HUES6 (cell line): Measurements from ENCODE around the gene SLC13A2.
"Not testable (repeated sequence)": the region's sequence is repeated elsewhere in the genome, so short reads cannot be mapped to it uniquely, and the experiment has no call there.

Experiments used
- H3K27ac ChIP-seq: 2 replicates; pipeline ENCODE4 v1.7.0; 2013; ENCODE audit warnings: low read depth, mild to moderate bottlenecking, low read length, inconsistent platforms
- H3K27me3 ChIP-seq: 2 replicates; pipeline ENCODE4 v1.6.1; 2013; ENCODE audit warnings: low read length; ENCODE audit not compliant: control insufficient read depth, insufficient read depth
- H3K36me3 ChIP-seq: 2 replicates; pipeline ENCODE4 v1.6.1; 2013; ENCODE audit warnings: low read length; ENCODE audit not compliant: control insufficient read depth, insufficient read depth
- H3K4me1 ChIP-seq: 2 replicates; pipeline ENCODE4 v1.6.1; 2013; ENCODE audit warnings: low read length; ENCODE audit not compliant: control insufficient read depth, insufficient read depth
- H3K4me3 ChIP-seq: 2 replicates; pipeline ENCODE4 v1.5.1; 2013; ENCODE audit warnings: low read depth, low read length
- H3K9ac ChIP-seq: one replicate; pipeline ENCODE4 v1.6.1; 2013; ENCODE audit warnings: mild to moderate bottlenecking, low read length
- H3K9me3 ChIP-seq: 2 replicates; pipeline ENCODE4 v1.6.1; 2013; ENCODE audit warnings: low read depth, low read length; ENCODE audit not compliant: control insufficient read depth, insufficient read depth

The SLC13A2 gene, protein sequence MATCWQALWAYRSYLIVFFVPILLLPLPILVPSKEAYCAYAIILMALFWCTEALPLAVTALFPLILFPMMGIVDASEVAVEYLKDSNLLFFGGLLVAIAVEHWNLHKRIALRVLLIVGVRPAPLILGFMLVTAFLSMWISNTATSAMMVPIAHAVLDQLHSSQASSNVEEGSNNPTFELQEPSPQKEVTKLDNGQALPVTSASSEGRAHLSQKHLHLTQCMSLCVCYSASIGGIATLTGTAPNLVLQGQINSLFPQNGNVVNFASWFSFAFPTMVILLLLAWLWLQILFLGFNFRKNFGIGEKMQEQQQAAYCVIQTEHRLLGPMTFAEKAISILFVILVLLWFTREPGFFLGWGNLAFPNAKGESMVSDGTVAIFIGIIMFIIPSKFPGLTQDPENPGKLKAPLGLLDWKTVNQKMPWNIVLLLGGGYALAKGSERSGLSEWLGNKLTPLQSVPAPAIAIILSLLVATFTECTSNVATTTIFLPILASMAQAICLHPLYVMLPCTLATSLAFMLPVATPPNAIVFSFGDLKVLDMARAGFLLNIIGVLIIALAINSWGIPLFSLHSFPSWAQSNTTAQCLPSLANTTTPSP

GRCh38 chr17:28473542-28473941, at the start of gene SLC13A2:
SLC13A2 (plus strand) TSS chr17:28473644; CDS start chr17:28473713, 69 bp downstream.
- Histone ChIP-seq H3K27ac (no peak within 1 kb of the TSS), H3K9me3 (no peaks in the 10 kb centered on the region), H3K27me3 (no peaks in the 10 kb centered on the region), H3K4me1 (no peaks in the 10 kb centered on the region), H3K36me3 (no peaks in the 10 kb centered on the region), H3K9ac (no peak within 1 kb of the TSS), H3K4me3 (no peak within 1 kb of the TSS)

DNA sequence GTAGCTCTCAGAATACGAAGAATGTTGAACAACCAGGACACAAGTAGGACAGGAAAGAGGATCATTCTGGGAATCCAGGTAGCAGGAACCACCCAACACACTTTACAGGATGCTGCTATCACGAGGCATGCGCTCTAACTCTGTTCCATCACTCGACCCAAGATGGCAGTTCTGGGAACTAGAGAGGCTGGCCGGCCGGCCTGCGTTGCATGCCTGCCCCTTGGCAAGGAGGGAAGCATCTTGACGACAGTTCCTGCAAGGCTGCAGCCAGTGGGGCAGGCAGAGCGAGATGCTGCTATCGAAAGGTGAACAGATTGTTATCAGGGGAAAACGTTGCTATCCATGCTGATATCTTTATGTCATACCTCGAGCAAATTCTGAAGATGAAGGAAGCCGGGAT, 48.2 kb upstream of the SLC13A2 start:
- no peaks in the 10 kb centered on the region for H3K4me1 ChIP-seq
- no peaks in the 10 kb centered on the region for H3K9me3 ChIP-seq
- H3K4me3 ChIP-seq = no peak overlapping the region
- no peaks in the 10 kb centered on the region for H3K27me3 ChIP-seq
- H3K27ac ChIP-seq = no peak overlapping the region
- no peaks in the 10 kb centered on the region for H3K36me3 ChIP-seq
- no peak overlapping the region for H3K9ac ChIP-seq

- Histone ChIP-seq H3K9me3 (no peaks in the 10 kb centered on the region), H3K27ac (no peak overlapping the region), H3K4me3 (no peak overlapping the region), H3K36me3 (no peaks in the 10 kb centered on the region), H3K9ac (no peak overlapping the region), H3K27me3 (no peaks in the 10 kb centered on the region), H3K4me1 (no peaks in the 10 kb centered on the region)
These were observed 47.3 kb upstream of the SLC13A2 start for GRCh38 chr17:28426081-28426519.

DNA sequence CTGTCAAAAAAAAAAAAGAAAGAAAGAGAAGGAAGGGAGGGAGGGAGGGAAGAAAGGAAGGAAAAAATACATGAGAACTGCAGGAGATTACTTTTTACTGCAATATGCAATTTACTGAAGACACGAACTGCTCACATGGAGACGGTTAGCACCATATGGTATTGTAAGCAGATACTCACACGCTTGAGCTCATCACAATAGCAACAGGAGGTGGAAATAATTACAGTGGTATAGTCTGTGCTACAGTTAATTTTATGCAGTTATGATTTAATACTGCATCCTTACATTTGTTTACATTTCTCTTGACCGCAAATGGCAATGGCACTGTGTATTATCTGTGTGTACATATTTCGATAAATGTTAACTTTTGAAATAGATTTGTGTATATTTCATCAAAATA, 46.1 kb upstream of the SLC13A2 start:
- Histone ChIP-seq H3K9ac (no peak overlapping the region), H3K27ac (no peak overlapping the region), H3K4me1 (no peaks in the 10 kb centered on the region), H3K27me3 (peaks cover 3% of the 10 kb centered on the region; the same call in 1 of the 2 replicates), H3K36me3 (no peaks in the 10 kb centered on the region), H3K4me3 (no peak overlapping the region), H3K9me3 (no peaks in the 10 kb centered on the region)

DNA sequence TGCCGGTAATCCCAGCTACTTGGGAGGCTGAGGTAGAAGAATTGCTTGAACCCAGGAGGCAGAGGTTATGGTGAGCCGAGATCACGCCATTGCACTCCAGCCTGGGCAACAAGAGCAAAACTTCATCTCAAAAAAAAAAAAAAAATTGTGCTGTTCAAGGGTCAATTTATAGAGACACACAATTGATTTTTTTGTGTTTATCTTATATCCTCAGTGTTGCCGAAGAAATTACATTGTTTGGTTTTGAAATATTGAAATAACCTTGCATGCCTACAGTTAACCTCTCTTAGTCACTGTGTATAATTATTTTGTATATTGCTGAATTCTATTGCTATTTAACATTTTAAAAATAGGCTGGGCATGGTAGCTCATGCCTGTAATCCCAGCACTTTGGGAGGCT, 45.5 kb upstream of the SLC13A2 start:
- H3K27me3 ChIP-seq, H3K9me3 ChIP-seq, H3K27ac ChIP-seq, H3K36me3 ChIP-seq, H3K4me1 ChIP-seq, H3K4me3 ChIP-seq, H3K9ac ChIP-seq: not testable (repeated sequence)

GRCh38 chr17:28433721-28434120, 39.7 kb upstream of the SLC13A2 start:
- Histone ChIP-seq H3K4me1 (no peaks in the 10 kb centered on the region), H3K36me3 (no peaks in the 10 kb centered on the region), H3K27ac (no peak overlapping the region), H3K9ac (no peak overlapping the region), H3K27me3 (peaks cover 3% of the 10 kb centered on the region; the same call in 1 of the 2 replicates), H3K4me3 (no peak overlapping the region), H3K9me3 (no peaks in the 10 kb centered on the region)

- not testable (repeated sequence) for H3K4me1 ChIP-seq, H3K4me3 ChIP-seq, H3K27me3 ChIP-seq, H3K27ac ChIP-seq, H3K36me3 ChIP-seq, H3K9ac ChIP-seq, H3K9me3 ChIP-seq
These were observed 39.1 kb upstream of the SLC13A2 start for GRCh38 chr17:28434326-28434725.

- Histone ChIP-seq H3K4me3 (no peak overlapping the region), H3K9me3 (no peaks in the 10 kb centered on the region), H3K4me1 (no peaks in the 10 kb centered on the region), H3K9ac (no peak overlapping the region), H3K36me3 (no peaks in the 10 kb centered on the region), H3K27me3 (no peaks in the 10 kb centered on the region), H3K27ac (no peak overlapping the region)
These were observed 29.4 kb upstream of the SLC13A2 start for GRCh38 chr17:28443901-28444638.

DNA sequence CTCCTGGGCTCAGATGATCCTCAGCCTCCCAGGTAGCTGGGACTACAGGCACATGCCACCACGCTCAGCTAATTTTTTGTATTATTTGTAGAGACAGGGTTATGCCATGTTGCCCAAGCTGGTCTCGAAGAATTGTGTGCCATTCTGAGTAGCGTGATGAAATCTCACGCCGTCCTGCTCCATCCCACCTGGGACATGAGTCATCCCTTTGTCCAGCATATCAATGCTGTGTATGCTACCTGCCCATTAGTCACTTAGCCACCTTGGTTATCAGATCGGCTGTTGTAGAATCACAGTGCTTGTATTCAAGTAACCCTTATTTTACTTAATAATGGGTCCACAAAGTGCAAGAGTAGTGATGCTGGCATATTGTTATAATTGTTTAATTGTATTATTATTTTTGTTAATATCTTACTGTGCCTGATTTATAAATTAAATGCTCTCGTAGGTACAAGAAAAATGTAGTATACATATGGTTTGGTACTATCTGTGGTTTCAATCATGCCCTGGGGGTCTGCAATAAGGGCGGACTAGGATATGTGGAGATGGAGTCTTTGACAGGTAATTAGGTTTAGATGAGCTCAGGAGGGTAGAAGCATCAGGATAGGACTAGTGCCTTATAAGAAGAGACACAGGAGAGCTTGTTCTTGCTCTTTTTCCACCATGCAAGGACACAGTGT, 26.6 kb upstream of the SLC13A2 start:
- no peak overlapping the region for H3K9ac ChIP-seq
- no peaks in the 10 kb centered on the region for H3K9me3 ChIP-seq
- H3K27me3 ChIP-seq = no peaks in the 10 kb centered on the region
- H3K36me3 ChIP-seq = no peaks in the 10 kb centered on the region
- H3K4me3 ChIP-seq = no peak overlapping the region
- H3K4me1 ChIP-seq = no peaks in the 10 kb centered on the region
- no peak overlapping the region for H3K27ac ChIP-seq

DNA sequence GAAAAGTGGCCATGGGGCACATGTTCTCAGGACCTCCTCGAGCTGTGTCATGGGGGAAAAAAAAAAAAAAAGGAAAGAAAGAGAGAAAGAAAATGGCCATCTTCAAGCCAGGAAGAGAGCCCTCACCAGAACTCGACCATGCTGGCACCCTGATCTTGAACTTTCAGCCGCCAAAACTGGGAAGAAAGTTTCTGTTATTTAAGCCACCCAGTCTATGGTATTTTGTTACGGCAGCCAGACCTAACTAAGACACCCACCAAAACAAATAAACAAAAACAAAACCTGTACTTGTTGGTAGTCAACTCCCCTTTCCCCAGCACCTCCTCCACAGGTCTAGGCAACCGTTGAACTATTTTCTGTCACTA, 26.1 kb upstream of the SLC13A2 start:
- Histone ChIP-seq H3K9ac (no peak overlapping the region), H3K36me3 (no peaks in the 10 kb centered on the region), H3K27me3 (no peaks in the 10 kb centered on the region), H3K4me3 (no peak overlapping the region), H3K27ac (no peak overlapping the region), H3K4me1 (no peaks in the 10 kb centered on the region), H3K9me3 (no peaks in the 10 kb centered on the region)

- no peak overlapping the region for H3K9ac ChIP-seq
- H3K9me3 ChIP-seq = no peaks in the 10 kb centered on the region
- no peaks in the 10 kb centered on the region for H3K27me3 ChIP-seq
- H3K4me3 ChIP-seq = no peak overlapping the region
- no peak overlapping the region for H3K27ac ChIP-seq
- H3K4me1 ChIP-seq = no peaks in the 10 kb centered on the region
- H3K36me3 ChIP-seq = no peaks in the 10 kb centered on the region
These were observed 23.6 kb upstream of the SLC13A2 start for GRCh38 chr17:28449859-28450258.
